ENCODE results near the gene PRKCH. TPM values are rescaled to one million over a fixed set of nuclear protein-coding genes. Genes with fewer than 3 reads are reported as not detected.

PRKCH gene
- total and polyA plus RNA-seq, 8 donors: 35.2 to 48.8 (median 43.1) TPM

DNA sequence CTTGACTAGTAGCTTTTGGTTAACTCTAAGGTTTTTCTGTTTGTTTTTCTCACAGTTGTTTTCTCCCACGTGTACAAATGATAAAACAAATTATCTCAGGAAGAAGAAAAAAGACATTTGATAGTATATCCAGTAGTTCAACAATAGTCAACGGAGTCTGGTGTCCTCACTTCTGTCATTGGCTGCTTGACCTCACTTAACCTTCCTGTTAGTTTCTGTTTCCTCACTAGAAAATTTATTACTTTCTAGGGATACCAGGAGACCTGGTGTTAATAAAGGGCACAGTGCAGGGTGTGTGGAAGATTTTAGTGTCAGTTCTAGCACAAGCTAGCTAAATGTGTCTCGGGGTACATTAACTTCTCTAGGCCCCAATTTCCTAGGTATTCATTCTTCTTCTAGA lies 116.0 kb downstream of the PRKCH start:
- no peak for ATAC-seq
- TF ChIP-seq CTCF (IDR thresholded peaks at IDR 0.05): no peak
- no peaks in the 10 kb centered on the region for H3K9me3 ChIP-seq
- no peaks in the 10 kb centered on the region for H3K36me3 ChIP-seq
- DNase-seq: no peak
- H3K27me3 ChIP-seq: no peaks in the 10 kb centered on the region
- no peak overlapping the region for H3K4me3 ChIP-seq
- H3K27ac ChIP-seq: peak overlapping the region in 1 of 2 donors; percentile 81
- intact Hi-C loops (cut with DNase I): loop anchor here in 1 of 2 donors (10.0 kb wide), 1 partner anchor 113 kb away; the partner anchor contains the start of gene PRKCH
- H3K4me1 ChIP-seq: peaks cover 21 to 59% of the 10 kb centered on the region in 2 donors

DNA sequence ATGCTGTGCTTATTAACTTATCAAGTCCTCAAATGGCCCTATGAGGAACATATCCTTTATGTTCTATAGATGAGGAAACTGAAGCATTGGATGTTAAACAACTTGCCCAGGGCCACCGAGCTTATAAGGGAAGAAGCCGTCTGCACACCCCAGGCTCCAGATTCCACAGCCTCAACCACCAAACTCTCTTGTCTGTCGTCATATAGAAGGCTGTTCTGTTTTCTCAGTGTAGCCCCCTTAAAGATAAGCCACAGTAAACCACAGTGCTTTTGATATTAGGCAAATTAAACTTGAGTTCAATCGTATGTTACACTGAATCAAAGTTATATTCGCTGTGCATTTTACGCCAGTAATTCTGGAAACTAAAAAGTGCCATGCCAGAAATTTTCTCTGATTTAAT lies 116.7 kb downstream of the PRKCH start:
- ATAC-seq: no peak
- intact Hi-C loops (cut with DNase I): loop anchor here in 1 of 2 donors (10.0 kb wide), 1 partner anchor 113 kb away; the partner anchor contains the start of gene PRKCH
- Histone ChIP-seq H3K4me3 (no peak overlapping the region), H3K9me3 (no peaks in the 10 kb centered on the region), H3K36me3 (no peaks in the 10 kb centered on the region), H3K27ac (peak overlapping the region; percentile 76 to 81), H3K27me3 (no peaks in the 10 kb centered on the region), H3K4me1 (peaks cover 18 to 60% of the 10 kb centered on the region in 2 donors)
- TF ChIP-seq CTCF (IDR thresholded peaks at IDR 0.05): no peak
- DNase-seq: no peak

DNA sequence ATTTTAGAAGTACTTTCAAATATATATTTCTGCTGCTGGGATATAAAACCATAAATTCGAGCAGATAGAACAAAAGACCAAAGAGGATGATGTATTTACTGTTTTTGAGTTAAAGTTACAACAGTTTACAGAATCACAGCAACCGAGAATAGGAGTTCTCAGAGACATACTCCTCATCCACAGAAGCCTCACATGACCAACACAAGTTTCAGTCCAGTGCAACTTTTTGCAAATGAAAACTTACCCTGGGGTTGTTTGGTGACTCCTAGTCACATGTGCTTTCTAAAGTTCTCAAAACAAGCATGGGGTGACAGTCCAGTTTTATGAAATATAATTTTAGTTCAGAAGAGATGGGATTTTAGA lies 117.1 kb downstream of the PRKCH start:
- DNase-seq: no peak
- no peak for TF ChIP-seq CTCF (IDR thresholded peaks at IDR 0.05)
- Histone ChIP-seq H3K27me3 (no peaks in the 10 kb centered on the region), H3K27ac (peak overlapping the region; percentile 76 to 81), H3K9me3 (no peaks in the 10 kb centered on the region), H3K36me3 (no peaks in the 10 kb centered on the region), H3K4me3 (no peak overlapping the region), H3K4me1 (peaks cover 18 to 56% of the 10 kb centered on the region in 2 donors)
- peak; percentile 57 for ATAC-seq
- intact Hi-C loops (cut with DNase I): loop anchor here in 1 of 2 donors (10.0 kb wide), 1 partner anchor 114 kb away; the partner anchor contains the start of gene PRKCH

DNA sequence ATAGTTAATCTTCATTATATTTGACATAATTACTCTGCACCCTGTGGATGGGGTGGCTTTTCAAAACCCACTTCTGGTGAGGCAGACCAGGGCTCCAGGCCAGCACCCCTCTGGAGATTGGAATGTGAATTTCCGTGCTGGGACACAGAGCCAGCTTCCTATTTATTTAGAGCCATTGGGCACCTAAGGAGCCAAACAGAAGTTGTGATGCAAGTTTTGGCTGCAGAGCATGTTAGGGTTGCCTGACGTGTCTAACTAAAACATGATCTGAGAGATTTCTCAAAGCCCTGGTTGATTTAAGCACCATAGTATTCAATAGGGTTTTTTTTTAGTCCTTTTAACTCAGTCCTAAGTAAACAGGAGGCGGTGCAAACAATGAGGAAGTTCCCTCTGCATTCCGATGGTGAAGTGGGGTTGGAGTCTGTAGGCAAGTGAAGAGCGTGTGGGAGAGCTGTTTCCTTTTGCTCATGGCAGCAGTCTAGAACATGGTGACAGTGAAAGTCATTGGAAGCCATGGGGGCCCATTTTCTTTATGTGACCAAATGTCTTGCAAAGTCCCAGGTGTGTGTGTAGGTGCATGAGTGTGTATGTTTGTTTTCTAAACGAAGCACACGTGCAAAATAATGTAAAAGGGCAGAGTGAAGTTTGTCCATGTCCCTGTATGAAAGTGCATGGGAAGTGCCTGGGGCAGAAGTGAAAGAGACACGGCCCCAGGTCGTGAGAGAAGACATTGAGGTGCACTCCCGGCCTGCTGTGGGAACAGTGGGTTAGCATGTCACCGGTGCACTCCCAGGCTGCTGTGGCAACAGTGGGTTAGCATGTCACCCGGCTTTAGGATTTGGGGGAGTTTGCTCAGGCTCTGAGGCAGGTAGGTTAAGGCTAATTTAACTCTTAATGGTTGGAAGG lies 117.7 kb downstream of the PRKCH start:
- DNase-seq: peak in 2 of 4 donors; percentile 65 to 69

More for the DNA sequence above, 117.7 kb downstream of the PRKCH start:
- no peaks in the 10 kb centered on the region for H3K9me3 ChIP-seq
- ATAC-seq: peak; percentile 91
- H3K27me3 ChIP-seq: no peaks in the 10 kb centered on the region
- peak overlapping the region in 1 of 2 donors; percentile 4 for H3K4me3 ChIP-seq
- TF ChIP-seq CTCF (IDR thresholded peaks at IDR 0.05): no peak
- intact Hi-C loops (cut with DNase I): loop anchor here in 1 of 2 donors (10.0 kb wide), 1 partner anchor 114 kb away; the partner anchor contains the start of gene PRKCH
- H3K36me3 ChIP-seq: no peaks in the 10 kb centered on the region
- peak overlapping the region; percentile 76 to 81 for H3K27ac ChIP-seq
- peaks cover 18 to 56% of the 10 kb centered on the region in 2 donors for H3K4me1 ChIP-seq
